Measurements from ENCODE around the gene TTR. TPM values are rescaled to one million over a fixed set of nuclear protein-coding genes. Genes with fewer than 3 reads are reported as not detected.
A peak's percentile ranks its signal among the peaks of the same experiment; 100 is the strongest.

TTR gene
- total and polyA plus RNA-seq, 2 of the 13 experiments (the other 11 are each of a cell fraction or from before 2014, with no cell fraction given), result 91.3 to 496 TPM

DNA sequence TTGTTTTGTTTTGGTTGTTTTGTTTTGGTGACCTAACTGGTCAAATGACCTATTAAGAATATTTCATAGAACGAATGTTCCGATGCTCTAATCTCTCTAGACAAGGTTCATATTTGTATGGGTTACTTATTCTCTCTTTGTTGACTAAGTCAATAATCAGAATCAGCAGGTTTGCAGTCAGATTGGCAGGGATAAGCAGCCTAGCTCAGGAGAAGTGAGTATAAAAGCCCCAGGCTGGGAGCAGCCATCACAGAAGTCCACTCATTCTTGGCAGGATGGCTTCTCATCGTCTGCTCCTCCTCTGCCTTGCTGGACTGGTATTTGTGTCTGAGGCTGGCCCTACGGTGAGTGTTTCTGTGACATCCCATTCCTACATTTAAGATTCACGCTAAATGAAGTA lies at the start of gene TTR (continued):
- TF ChIP-seq FOXJ3 (CRISPR knock-in tag; IDR thresholded peaks at IDR 0.05; ENCODE audit: borderline replicate concordance) (peak; percentile 78; the same call in 1 of the 2 replicates), NR1H2 (CRISPR knock-in tag; IDR thresholded peaks at IDR 0.05; ENCODE audit: borderline replicate concordance, low read depth) (no peak), KDM4B (CRISPR knock-in tag; IDR thresholded peaks at IDR 0.05) (peak; percentile 77; the same call in 1 of the 2 replicates), SOX5 (CRISPR knock-in tag; IDR thresholded peaks at IDR 0.05; ENCODE audit: borderline replicate concordance) (peak; percentile 65; the same call in 1 of the 2 replicates), ARHGAP35 (CRISPR knock-in tag; IDR thresholded peaks at IDR 0.05; ENCODE audit: borderline replicate concordance) (no peak), XBP1 (CRISPR knock-in tag; IDR thresholded peaks at IDR 0.05) (no peak), STAG1 (CRISPR knock-in tag; IDR thresholded peaks at IDR 0.05) (0 out of 2 replicates have a peak, but pooled peaks have one; percentile 3), KLF12 (CRISPR knock-in tag; IDR thresholded peaks at IDR 0.05; ENCODE audit: borderline replicate concordance) (no peak), YY1 (IDR thresholded peaks at IDR 0.05; ENCODE audit: insufficient read depth, insufficient replicate concordance, low read depth, low read length) (peak; percentile 75), ZFP41 (CRISPR knock-in tag; IDR thresholded peaks at IDR 0.05; ENCODE audit: borderline replicate concordance) (no peak)
- TF ChIP-seq, protein P1, sequence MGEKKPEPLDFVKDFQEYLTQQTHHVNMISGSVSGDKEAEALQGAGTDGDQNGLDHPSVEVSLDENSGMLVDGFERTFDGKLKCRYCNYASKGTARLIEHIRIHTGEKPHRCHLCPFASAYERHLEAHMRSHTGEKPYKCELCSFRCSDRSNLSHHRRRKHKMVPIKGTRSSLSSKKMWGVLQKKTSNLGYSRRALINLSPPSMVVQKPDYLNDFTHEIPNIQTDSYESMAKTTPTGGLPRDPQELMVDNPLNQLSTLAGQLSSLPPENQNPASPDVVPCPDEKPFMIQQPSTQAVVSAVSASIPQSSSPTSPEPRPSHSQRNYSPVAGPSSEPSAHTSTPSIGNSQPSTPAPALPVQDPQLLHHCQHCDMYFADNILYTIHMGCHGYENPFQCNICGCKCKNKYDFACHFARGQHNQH (CRISPR knock-in tag; IDR thresholded peaks at IDR 0.05), result 0 out of 2 replicates have a peak, but pooled peaks have one; percentile 60
- TF ChIP-seq, protein P2, sequence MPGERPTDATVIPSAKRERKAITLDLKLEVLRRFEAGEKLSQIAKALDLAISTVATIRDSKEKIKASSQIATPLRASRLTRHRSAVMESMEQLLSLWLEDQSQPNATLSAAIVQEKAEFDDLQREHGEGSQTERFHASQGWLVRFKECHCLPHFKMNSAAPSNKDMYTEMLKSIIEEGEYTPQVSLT (CRISPR knock-in tag; IDR thresholded peaks at IDR 0.05; ENCODE audit: borderline replicate concordance, low read depth), result no peak
- TF ChIP-seq, protein P3, sequence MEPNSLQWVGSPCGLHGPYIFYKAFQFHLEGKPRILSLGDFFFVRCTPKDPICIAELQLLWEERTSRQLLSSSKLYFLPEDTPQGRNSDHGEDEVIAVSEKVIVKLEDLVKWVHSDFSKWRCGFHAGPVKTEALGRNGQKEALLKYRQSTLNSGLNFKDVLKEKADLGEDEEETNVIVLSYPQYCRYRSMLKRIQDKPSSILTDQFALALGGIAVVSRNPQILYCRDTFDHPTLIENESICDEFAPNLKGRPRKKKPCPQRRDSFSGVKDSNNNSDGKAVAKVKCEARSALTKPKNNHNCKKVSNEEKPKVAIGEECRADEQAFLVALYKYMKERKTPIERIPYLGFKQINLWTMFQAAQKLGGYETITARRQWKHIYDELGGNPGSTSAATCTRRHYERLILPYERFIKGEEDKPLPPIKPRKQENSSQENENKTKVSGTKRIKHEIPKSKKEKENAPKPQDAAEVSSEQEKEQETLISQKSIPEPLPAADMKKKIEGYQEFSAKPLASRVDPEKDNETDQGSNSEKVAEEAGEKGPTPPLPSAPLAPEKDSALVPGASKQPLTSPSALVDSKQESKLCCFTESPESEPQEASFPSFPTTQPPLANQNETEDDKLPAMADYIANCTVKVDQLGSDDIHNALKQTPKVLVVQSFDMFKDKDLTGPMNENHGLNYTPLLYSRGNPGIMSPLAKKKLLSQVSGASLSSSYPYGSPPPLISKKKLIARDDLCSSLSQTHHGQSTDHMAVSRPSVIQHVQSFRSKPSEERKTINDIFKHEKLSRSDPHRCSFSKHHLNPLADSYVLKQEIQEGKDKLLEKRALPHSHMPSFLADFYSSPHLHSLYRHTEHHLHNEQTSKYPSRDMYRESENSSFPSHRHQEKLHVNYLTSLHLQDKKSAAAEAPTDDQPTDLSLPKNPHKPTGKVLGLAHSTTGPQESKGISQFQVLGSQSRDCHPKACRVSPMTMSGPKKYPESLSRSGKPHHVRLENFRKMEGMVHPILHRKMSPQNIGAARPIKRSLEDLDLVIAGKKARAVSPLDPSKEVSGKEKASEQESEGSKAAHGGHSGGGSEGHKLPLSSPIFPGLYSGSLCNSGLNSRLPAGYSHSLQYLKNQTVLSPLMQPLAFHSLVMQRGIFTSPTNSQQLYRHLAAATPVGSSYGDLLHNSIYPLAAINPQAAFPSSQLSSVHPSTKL (CRISPR knock-in tag; IDR thresholded peaks at IDR 0.05), result peak; percentile 75; the same call in 1 of the 2 replicates
- TF ChIP-seq, protein P4, sequence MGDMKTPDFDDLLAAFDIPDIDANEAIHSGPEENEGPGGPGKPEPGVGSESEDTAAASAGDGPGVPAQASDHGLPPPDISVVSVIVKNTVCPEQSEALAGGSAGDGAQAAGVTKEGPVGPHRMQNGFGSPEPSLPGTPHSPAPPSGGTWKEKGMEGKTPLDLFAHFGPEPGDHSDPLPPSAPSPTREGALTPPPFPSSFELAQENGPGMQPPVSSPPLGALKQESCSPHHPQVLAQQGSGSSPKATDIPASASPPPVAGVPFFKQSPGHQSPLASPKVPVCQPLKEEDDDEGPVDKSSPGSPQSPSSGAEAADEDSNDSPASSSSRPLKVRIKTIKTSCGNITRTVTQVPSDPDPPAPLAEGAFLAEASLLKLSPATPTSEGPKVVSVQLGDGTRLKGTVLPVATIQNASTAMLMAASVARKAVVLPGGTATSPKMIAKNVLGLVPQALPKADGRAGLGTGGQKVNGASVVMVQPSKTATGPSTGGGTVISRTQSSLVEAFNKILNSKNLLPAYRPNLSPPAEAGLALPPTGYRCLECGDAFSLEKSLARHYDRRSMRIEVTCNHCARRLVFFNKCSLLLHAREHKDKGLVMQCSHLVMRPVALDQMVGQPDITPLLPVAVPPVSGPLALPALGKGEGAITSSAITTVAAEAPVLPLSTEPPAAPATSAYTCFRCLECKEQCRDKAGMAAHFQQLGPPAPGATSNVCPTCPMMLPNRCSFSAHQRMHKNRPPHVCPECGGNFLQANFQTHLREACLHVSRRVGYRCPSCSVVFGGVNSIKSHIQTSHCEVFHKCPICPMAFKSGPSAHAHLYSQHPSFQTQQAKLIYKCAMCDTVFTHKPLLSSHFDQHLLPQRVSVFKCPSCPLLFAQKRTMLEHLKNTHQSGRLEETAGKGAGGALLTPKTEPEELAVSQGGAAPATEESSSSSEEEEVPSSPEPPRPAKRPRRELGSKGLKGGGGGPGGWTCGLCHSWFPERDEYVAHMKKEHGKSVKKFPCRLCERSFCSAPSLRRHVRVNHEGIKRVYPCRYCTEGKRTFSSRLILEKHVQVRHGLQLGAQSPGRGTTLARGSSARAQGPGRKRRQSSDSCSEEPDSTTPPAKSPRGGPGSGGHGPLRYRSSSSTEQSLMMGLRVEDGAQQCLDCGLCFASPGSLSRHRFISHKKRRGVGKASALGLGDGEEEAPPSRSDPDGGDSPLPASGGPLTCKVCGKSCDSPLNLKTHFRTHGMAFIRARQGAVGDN (CRISPR knock-in tag; IDR thresholded peaks at IDR 0.05), result no peak
- TF ChIP-seq, protein P5, sequence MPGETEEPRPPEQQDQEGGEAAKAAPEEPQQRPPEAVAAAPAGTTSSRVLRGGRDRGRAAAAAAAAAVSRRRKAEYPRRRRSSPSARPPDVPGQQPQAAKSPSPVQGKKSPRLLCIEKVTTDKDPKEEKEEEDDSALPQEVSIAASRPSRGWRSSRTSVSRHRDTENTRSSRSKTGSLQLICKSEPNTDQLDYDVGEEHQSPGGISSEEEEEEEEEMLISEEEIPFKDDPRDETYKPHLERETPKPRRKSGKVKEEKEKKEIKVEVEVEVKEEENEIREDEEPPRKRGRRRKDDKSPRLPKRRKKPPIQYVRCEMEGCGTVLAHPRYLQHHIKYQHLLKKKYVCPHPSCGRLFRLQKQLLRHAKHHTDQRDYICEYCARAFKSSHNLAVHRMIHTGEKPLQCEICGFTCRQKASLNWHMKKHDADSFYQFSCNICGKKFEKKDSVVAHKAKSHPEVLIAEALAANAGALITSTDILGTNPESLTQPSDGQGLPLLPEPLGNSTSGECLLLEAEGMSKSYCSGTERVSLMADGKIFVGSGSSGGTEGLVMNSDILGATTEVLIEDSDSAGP (CRISPR knock-in tag; IDR thresholded peaks at IDR 0.05; ENCODE audit: borderline replicate concordance), result no peak; the same call in 1 of the 2 replicates
- TF ChIP-seq, protein P6, sequence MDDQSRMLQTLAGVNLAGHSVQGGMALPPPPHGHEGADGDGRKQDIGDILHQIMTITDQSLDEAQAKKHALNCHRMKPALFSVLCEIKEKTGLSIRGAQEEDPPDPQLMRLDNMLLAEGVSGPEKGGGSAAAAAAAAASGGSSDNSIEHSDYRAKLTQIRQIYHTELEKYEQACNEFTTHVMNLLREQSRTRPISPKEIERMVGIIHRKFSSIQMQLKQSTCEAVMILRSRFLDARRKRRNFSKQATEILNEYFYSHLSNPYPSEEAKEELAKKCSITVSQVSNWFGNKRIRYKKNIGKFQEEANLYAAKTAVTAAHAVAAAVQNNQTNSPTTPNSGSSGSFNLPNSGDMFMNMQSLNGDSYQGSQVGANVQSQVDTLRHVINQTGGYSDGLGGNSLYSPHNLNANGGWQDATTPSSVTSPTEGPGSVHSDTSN (CRISPR knock-in tag; IDR thresholded peaks at IDR 0.05; ENCODE audit: borderline replicate concordance), result no peak

Data from HepG2 (cell line).